Skeletal muscle satellite cell (primary cell): Measurements from ENCODE around the gene RASA4B. TPM values are rescaled to one million over a fixed set of nuclear protein-coding genes. Genes with fewer than 3 reads are reported as not detected.
"Not testable (repeated sequence)": the region's sequence is repeated elsewhere in the genome, so short reads cannot be mapped to it uniquely, and the experiment has no call there.

Source experiments
- H3K27me3 ChIP-seq: 2 replicates; pipeline ENCODE4 v1.7.0; 2013; ENCODE audit warnings: low read length; ENCODE audit not compliant: control insufficient read depth, insufficient read depth
- H3K36me3 ChIP-seq: 2 replicates; pipeline ENCODE4 v1.7.0; 2013; ENCODE audit warnings: mild to moderate bottlenecking, control low read depth, low read length; ENCODE audit not compliant: insufficient read depth
- H3K4me1 ChIP-seq: 2 replicates; pipeline ENCODE4 v1.7.0; 2013; ENCODE audit warnings: low read length; ENCODE audit not compliant: control insufficient read depth, insufficient read depth
- H3K4me2 ChIP-seq: 2 replicates; pipeline ENCODE4 v1.7.0; 2013; ENCODE audit warnings: mild to moderate bottlenecking, low read length
- H3K4me3 ChIP-seq: 2 replicates; pipeline ENCODE4 v1.7.0; 2013; ENCODE audit warnings: low read length
- H3K9ac ChIP-seq: 2 replicates; pipeline ENCODE4 v1.7.0; 2013; ENCODE audit warnings: mild to moderate bottlenecking, low read depth, low read length, moderate library complexity
- H3K9me3 ChIP-seq: replicated peaks from 2 replicates; pipeline ENCODE4 v1.7.0; 2013; ENCODE audit warnings: mild to moderate bottlenecking, control low read depth, low read length
- total RNA-seq: library from RNA; depleted of rRNA; stranded (reverse); fragments of >200 nt; gene quantifications from 2 replicates; pipeline ENCODE4 v1.2.3, GENCODE V29; 2012; rRNA removed

RASA4B gene
- total RNA-seq = 0.44 and 0.51 TPM in 2 replicates

GRCh38 chr7:102517550-102518147 is at the start of gene RASA4B:
Gene RASA4B (minus strand): TSS chr7:102517777. CDS start chr7:102517710, 67 bp downstream.
- H3K4me3 ChIP-seq, H3K27me3 ChIP-seq, H3K4me1 ChIP-seq, H3K36me3 ChIP-seq, H3K9ac ChIP-seq, H3K9me3 ChIP-seq, H3K4me2 ChIP-seq: not testable (repeated sequence)

- H3K9ac ChIP-seq, H3K27me3 ChIP-seq, H3K36me3 ChIP-seq, H3K4me3 ChIP-seq, H3K9me3 ChIP-seq, H3K4me1 ChIP-seq, H3K4me2 ChIP-seq: not testable (repeated sequence)
Measured at GRCh38 chr7:102550808-102551422, 33.3 kb upstream of the RASA4B start, which contains the start of gene SPDYE2. Gene SPDYE2 (plus strand): TSS chr7:102551226. CDS start chr7:102553256, 2,030 bp downstream.

DNA sequence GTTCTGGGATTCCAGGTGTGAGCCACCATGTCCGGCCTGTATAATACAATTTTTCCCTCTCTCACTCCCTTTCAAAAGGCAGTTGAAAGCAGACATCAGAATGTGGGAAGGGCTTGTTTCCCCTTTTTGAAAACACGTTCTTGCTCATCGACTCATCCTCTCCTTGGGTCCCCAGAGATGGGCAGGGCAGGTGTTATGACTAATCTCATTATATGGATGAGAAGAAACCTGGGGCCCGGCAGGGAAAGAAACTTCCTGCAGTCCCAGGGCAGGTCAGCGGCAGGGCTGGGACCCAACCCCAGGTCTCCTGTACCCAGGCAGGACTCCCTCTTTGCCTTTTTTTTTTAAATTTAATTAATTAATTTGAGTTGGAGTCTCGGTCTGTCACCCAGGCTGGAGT is 28.8 kb upstream of the RASA4B start:
- not testable (repeated sequence) for H3K9ac ChIP-seq, H3K4me2 ChIP-seq, H3K4me1 ChIP-seq, H3K36me3 ChIP-seq, H3K4me3 ChIP-seq, H3K27me3 ChIP-seq, H3K9me3 ChIP-seq

GRCh38 chr7:102545288-102545687 is 27.7 kb upstream of the RASA4B start:
- not testable (repeated sequence) for H3K4me3 ChIP-seq, H3K9me3 ChIP-seq, H3K4me1 ChIP-seq, H3K36me3 ChIP-seq, H3K27me3 ChIP-seq, H3K4me2 ChIP-seq, H3K9ac ChIP-seq

DNA sequence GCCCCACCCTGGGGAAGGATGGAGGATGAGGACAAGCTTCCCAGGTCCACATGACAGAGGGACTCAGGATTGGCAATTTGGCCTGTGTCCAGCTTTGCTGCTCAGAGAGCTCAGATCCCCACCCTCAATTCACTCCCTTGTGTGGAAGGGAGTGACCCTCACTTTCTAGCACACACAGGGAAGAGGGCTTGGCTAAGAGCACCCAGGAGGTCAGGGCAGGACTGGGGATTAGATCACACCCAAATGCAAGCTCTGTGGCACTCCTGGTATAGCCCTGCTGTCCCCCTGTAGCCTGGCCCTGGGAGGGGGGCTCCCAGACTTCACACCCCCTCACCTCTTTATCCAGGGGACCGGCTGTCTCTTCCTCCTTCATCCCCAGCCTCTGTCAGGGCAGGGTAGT is 26.8 kb upstream of the RASA4B start:
- H3K9me3 ChIP-seq = not testable (repeated sequence)

DNA sequence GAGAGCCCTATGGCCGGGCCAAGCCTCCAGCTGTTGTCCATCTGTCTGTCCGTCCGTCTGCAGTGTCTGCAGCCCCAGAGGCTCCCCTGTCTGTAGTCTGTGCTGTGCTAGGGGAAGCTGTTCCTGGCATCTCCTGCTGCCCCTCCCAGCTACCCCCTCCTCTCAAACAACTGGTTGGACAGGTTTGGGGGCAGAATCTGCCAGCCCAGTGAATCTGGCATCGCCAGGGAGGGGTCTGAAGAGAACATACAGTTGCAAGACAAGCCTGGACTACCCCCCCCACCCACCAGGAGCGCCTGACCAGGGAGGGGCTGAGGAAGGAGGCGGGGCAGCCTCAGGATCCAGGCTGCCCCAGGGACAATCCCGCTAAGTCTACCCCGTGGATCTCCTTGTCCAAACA is 26.0 kb upstream of the RASA4B start, which contains the start of gene UPK3BL2:
Gene UPK3BL2, minus strand, starts transcription at position 101 of the 400 bp plus-strand sequence. Its CDS starts 60 bp downstream, at position 41.
- H3K36me3 ChIP-seq, H3K9me3 ChIP-seq, H3K27me3 ChIP-seq, H3K4me3 ChIP-seq, H3K4me1 ChIP-seq, H3K4me2 ChIP-seq, H3K9ac ChIP-seq: not testable (repeated sequence)

More for the DNA sequence above, 26.8 kb upstream of the RASA4B start:
- H3K27me3 ChIP-seq, H3K4me1 ChIP-seq, H3K4me3 ChIP-seq, H3K4me2 ChIP-seq, H3K9ac ChIP-seq, H3K36me3 ChIP-seq: not testable (repeated sequence)

GRCh38 chr7:102542771-102543170 is 25.2 kb upstream of the RASA4B start:
- not testable (repeated sequence) for H3K9me3 ChIP-seq, H3K36me3 ChIP-seq, H3K9ac ChIP-seq, H3K27me3 ChIP-seq, H3K4me1 ChIP-seq, H3K4me2 ChIP-seq, H3K4me3 ChIP-seq

- not testable (repeated sequence) for H3K36me3 ChIP-seq, H3K4me2 ChIP-seq, H3K4me3 ChIP-seq, H3K9ac ChIP-seq, H3K27me3 ChIP-seq, H3K4me1 ChIP-seq, H3K9me3 ChIP-seq
Measured at GRCh38 chr7:102542083-102542482, 24.5 kb upstream of the RASA4B start.

DNA sequence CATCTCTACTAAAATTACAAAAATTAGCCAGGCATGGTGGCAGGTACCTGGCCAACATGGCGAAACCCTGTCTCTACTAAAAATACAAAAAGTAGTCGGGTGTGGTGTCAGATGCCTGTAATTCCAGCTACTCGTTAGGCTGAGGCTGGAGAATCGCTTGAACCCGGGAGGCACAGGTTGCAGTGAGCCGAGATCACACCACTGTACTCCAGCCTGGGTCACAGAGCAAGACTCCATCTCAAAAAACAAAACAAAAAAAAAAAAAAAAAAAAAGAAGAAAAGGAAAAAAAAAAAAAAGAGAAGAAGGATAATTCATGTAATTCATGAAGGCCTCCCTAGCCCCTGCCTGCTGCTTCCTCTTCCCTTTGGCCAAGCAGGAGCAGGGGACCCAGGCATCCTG is 23.0 kb upstream of the RASA4B start:
- H3K9me3 ChIP-seq, H3K36me3 ChIP-seq, H3K9ac ChIP-seq, H3K4me3 ChIP-seq, H3K4me1 ChIP-seq, H3K27me3 ChIP-seq, H3K4me2 ChIP-seq: not testable (repeated sequence)

DNA sequence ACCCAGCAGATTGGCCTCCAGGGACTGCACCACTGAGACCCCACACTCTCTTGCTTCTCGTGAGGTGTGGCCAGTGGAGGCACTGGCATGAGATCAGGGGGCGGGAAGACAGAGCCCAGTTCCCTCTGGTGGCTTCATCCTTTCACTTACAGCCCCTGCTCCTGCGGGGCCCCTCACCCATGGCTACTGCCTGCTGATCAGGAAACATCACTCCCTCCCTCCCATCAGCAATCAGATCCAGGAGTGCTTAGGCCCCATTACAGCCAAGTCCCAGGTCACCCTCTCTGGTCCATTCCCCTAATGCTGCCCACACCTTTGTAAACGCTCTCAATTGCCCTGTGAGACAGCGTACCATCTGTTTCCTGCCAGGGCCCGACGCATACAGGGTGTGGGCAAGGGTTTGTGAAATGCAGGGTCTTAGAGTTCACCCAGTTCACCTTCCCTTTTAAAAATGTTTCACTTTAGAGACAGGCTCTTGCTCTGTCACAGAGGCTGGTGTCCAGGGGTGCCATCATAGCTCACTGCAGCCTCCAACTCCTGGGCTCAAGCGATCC is 17.6 kb upstream of the RASA4B start:
- not testable (repeated sequence) for H3K36me3 ChIP-seq, H3K9me3 ChIP-seq, H3K4me3 ChIP-seq, H3K27me3 ChIP-seq, H3K4me2 ChIP-seq, H3K4me1 ChIP-seq, H3K9ac ChIP-seq

- H3K4me2 ChIP-seq, H3K4me1 ChIP-seq, H3K4me3 ChIP-seq, H3K27me3 ChIP-seq, H3K36me3 ChIP-seq, H3K9ac ChIP-seq, H3K9me3 ChIP-seq: not testable (repeated sequence)
Measured at GRCh38 chr7:102532127-102532526, 14.6 kb upstream of the RASA4B start.

DNA sequence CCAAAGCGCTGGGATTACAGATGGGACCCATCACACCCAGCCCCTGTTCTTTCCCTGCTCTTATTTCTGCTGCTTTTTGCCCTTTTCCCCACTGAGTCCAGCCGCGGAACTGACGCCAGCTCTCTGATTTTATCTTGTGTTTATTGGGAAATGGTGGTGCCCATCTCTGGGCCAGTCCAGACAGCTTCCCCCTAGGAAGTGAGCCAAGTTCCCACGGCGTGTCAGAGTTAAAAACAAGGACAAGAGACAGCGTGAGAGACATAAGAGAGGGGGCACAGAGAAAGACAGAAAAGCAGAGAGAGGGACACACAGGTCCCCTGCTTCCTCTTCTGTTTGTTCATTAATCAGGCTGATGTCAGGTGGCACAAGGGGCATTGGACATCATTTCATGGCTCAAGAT is 14.0 kb upstream of the RASA4B start:
- H3K4me3 ChIP-seq, H3K36me3 ChIP-seq: not testable (repeated sequence)

More for the DNA sequence above, 14.0 kb upstream of the RASA4B start:
- not testable (repeated sequence) for H3K9me3 ChIP-seq, H3K27me3 ChIP-seq, H3K4me1 ChIP-seq, H3K4me2 ChIP-seq, H3K9ac ChIP-seq
